ENCODE data around the gene ZNF428.
A peak's percentile ranks its signal among the peaks of the same experiment; 100 is the strongest.
"Not testable (repeated sequence)": the region's sequence is repeated elsewhere in the genome, so short reads cannot be mapped to it uniquely, and the experiment has no call there.

ZNF428 gene

DNA sequence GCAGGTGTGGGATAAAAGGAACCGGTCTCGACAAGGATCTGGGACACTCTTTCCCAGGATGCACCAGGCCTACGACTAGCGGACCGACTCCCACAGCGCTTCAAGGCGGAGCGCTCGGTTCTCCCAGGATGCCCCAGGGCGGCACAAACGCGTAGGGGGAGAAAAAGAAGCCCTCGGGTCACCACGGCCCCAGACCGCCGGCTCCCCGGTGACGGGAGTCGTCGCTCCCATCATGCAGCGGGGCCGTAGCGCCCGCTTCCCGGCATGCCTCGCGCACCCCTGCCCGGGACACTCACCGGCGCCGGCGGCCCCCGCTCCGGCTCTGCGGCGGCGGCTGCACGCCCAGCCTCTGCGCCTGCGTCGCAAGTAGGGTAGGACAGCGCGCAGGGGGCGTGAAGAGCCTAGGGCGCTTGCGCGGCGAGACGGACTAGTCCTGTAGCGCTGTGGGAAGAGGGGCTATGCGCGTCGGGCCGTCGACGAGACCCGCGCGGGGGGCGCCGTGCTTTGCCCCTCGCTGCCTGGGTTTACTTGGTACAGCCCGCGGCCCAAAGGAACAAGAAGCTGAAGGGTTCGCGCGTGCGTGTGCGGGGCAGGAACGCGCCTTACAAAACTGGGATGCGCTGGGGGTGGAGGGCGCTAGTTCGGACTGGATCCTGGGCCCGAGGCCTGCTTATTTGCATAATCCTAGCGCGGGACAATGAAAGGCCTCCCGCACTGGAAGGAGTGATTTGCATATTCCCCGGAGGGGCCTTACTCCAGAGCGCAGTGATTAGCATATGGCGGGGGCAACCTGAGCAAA is at the start of gene ZNF428:
TSS of gene ZNF428 (minus strand) at position 368 of the 799 bp plus-strand sequence. CDS start 5,325 bp downstream, outside the sequence.
- DNase-seq (ENCODE audit: low read depth) = peak; percentile 66

GRCh38 chr19:43668406-43669109 is 49.1 kb upstream of the ZNF428 start:
- peak; percentile 93 for DNase-seq (ENCODE audit: low read depth)

DNA sequence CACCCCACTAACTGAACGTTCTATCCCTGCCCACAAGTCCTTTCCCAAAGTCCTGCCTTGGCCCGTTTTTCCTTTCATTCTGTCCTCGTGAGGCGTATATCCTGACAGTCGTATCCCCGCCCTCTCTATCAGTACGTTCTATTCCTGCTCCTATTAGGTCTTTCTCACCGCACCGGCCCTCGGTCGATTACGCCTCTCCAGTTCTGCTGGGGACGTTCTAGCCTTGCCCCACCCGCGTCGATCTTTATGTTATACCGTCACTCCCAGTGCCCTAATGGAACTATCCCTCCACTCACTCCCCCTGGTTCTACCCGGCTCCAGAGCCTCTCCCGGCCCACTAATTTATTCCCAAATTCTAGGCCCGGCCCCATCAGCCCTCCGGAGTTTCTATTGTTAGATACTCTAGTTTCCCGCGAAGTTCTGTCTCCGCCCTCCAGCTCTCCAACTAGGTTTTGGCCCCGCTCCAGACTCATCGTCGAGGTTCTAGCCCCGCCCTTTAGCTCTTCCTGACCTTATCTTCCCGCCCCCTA is 48.5 kb upstream of the ZNF428 start:
- DNase-seq (ENCODE audit: low read depth) = no peak

- no peak for DNase-seq (ENCODE audit: low read depth)
These were observed 47.9 kb upstream of the ZNF428 start for GRCh38 chr19:43667126-43667875.

DNA sequence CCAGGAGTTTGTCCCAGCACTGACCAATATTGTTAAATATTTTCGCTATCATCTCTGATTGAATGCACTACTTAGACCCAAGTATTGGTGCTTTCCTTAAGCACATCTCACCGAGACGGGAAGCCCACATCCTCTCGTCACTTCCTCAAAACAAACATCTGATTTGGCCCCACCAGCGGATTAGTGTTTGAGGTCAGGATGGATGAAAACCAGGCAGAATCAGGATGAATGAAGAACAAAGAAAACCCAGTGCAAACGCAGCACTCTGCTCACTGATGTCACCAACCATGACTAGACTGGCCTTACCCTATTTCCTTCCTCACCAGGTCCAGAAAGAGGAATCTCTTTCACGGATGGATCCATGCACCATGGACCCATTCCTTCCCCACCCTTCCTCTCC is 44.6 kb upstream of the ZNF428 start:
- no peak for DNase-seq (ENCODE audit: low read depth)

DNA sequence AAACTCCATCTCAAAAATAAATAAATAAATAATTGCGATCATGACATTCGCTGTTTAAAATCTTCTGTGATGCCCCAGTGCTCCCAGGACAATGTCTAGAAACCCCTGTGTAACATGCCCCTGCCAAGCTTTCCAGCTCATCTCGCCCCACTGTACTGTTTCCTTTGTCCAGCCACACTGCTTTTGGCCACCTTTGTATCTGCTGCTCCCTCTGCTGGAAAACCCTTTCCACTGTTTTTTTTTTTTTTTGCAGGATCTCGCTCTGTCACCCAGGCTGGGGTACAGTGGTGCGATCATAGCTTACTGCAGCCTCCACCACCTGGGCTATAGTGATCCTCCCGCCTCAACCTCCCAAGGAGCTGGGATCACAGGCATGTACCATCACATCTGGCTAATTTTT is 43.1 kb upstream of the ZNF428 start:
- no peak for DNase-seq (ENCODE audit: low read depth)

- DNase-seq (ENCODE audit: low read depth) = no peak
These were observed 41.5 kb upstream of the ZNF428 start for GRCh38 chr19:43660971-43661360.

DNA sequence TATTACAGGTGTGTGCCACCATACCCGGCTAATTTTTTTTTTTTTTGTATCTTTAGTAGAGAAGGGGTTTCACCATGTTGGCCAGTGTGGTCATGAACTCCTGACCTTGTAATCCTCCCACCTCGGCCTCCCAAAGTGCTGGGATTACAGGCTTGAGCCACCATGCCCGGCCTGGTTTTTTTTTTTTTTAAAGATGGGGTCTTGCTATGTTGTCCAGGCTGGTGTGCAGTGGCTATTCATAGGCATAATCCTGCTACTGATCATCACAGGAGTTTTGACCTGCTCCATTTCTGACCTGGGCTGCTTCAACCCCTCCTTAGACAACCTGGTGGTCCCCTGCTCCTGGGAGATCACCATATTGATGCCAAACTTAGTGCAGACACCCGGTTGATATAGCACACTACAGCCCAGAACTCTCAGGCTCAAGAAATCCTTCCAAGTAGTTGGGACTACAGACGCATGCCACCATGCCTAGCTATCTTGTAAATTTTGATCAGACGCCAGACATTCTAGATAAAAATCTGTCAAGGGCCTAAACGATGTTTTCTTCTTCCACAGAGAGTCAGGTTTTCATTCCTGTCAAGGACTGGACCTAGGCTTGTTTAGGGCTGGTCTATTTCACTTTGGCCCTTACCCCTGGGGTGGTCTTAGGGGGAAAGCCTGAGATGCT is 41.0 kb upstream of the ZNF428 start:
- no peak for DNase-seq (ENCODE audit: low read depth)

- no peak for DNase-seq (ENCODE audit: low read depth)
These were observed 39.1 kb upstream of the ZNF428 start for GRCh38 chr19:43658494-43658893.

- DNase-seq (ENCODE audit: low read depth) = no peak
These were observed 38.6 kb upstream of the ZNF428 start for GRCh38 chr19:43658001-43658400.

GRCh38 chr19:43656436-43656835 is 37.0 kb upstream of the ZNF428 start:
- no peak for DNase-seq (ENCODE audit: low read depth)

- no peak for DNase-seq (ENCODE audit: low read depth)
These were observed 33.1 kb upstream of the ZNF428 start for GRCh38 chr19:43652546-43652874.

GRCh38 chr19:43651758-43652545 is 32.5 kb upstream of the ZNF428 start:
- DNase-seq (ENCODE audit: low read depth) = no peak

- not testable (repeated sequence) for DNase-seq (ENCODE audit: low read depth)
These were observed 30.8 kb upstream of the ZNF428 start for GRCh38 chr19:43650276-43650675.

DNA sequence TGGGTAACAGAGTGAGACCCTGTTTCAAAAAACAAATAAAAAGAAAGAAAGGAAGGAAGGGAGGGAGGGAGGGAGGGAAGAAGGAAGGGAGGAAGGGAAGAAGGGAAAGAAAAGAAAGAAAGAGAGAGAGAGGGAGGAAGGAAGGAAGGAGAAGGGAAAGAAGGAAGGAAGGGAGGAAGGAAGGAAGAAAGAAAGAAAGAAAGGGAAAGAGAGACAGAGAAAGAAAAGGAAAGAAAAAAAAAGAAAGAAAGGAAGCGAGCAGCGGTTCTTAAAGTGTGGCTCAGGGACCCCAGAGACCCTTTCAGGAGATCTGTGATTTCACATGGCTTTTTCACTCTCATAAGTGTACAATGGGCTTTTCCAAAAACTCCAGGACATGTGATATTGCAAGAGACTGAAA is 30.1 kb upstream of the ZNF428 start:
- no peak for DNase-seq (ENCODE audit: low read depth)

GRCh38 chr19:43648633-43649032 is 29.2 kb upstream of the ZNF428 start:
- DNase-seq (ENCODE audit: low read depth) = no peak

DNA sequence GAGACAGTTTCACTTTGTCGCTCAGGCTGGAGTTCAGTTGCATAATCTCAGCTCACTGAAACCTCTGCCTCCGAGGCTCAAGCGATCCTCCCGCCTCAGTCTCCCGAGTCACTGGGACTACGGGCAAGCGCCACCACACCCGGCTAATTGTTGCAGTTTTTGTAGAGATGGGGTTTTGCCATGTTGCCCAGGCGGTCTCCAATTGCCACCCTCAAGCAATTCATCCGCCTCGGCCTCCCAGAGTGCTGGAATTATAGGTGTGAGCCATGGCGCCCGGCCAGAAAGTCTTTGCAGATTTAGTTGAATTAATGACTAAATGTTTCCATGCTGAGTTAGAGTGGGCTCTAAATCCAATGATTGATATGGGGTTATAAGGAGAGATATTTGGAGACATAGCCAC is 24.8 kb upstream of the ZNF428 start:
- no peak for DNase-seq (ENCODE audit: low read depth)

DNA sequence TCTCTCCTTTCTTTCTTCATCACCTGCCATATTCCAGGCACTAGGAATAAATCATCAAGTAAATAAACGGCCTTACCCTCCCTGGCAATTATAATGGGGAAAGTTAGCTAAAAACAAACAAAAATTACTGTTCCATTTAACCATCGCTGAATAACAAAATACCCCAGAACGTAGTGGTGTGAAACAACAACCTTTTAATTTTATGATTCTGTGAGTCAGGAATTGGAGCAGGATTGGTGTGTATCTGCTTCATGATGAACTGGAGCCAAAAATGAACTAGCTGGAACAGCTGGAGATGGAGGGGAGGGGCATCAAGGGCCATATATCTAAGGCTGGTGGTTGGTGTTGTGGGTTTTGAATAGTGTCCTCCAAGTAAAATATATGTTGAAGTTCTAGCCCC is 23.9 kb upstream of the ZNF428 start:
- no peak for DNase-seq (ENCODE audit: low read depth)

GRCh38 chr19:43642531-43642930 is 23.1 kb upstream of the ZNF428 start:
- DNase-seq (ENCODE audit: low read depth) = no peak

GRCh38 chr19:43641333-43641732 is 21.9 kb upstream of the ZNF428 start:
- no peak for DNase-seq (ENCODE audit: low read depth)

DNA sequence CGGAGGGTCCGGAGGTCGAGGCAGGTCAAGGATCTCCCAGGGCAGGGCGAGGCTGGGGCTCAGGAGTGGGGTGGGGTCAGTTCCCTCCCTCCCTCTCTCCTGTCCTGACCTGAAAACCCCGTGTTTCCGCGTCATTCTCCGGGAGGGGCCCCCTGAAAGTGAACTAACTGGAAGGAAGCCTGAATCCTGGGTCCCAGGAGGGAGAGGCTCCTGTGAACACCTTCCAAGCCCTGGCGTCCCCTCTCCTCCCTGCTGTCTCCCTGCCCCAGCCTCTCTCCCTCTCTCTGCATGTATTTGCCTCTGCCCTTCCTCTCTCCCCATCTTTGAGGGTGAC is 21.0 kb upstream of the ZNF428 start:
- no peak for DNase-seq (ENCODE audit: low read depth)
